OCI-M2 (cell line): ENCODE results near the gene RRM2.
"Not testable (repeated sequence)": the region's sequence is repeated elsewhere in the genome, so short reads cannot be mapped to it uniquely, and the experiment has no call there.

Experiments
- DNase-seq: peaks from one replicate; lab custom pipeline; 2025; ENCODE audit not compliant: unreplicated experiment; lab: John Stamatoyannopoulos, UW

The RRM2 gene

GRCh38 chr2:10132043-10132575 lies 9.6 kb downstream of the RRM2 start:
- no peak for DNase-seq

- DNase-seq, result no peak
Observed at GRCh38 chr2:10132596-10132995, 10.1 kb downstream of the RRM2 start.

GRCh38 chr2:10132996-10133647 lies 10.6 kb downstream of the RRM2 start:
- DNase-seq, result no peak

GRCh38 chr2:10135296-10136089 lies 13.0 kb downstream of the RRM2 start:
- no peak for DNase-seq

- DNase-seq, result no peak
Observed at GRCh38 chr2:10136101-10136934, 13.8 kb downstream of the RRM2 start.

GRCh38 chr2:10137053-10137843 lies 14.7 kb downstream of the RRM2 start:
- no peak for DNase-seq

- no peak for DNase-seq
Observed at GRCh38 chr2:10139536-10139935, 17.0 kb downstream of the RRM2 start.

GRCh38 chr2:10140841-10141610 lies 18.5 kb downstream of the RRM2 start:
- DNase-seq, result no peak

- DNase-seq, result no peak
Observed at GRCh38 chr2:10141736-10142639, 19.4 kb downstream of the RRM2 start.

GRCh38 chr2:10142640-10142965 lies 20.1 kb downstream of the RRM2 start:
- DNase-seq, result no peak

- DNase-seq, result no peak
Observed at GRCh38 chr2:10144771-10145518, 22.4 kb downstream of the RRM2 start.

GRCh38 chr2:10145519-10146357 lies 23.2 kb downstream of the RRM2 start:
- no peak for DNase-seq

- DNase-seq, result no peak
Observed at GRCh38 chr2:10146366-10147005, 23.9 kb downstream of the RRM2 start.

- DNase-seq, result not testable (repeated sequence)
Observed at GRCh38 chr2:10147050-10147660, 24.6 kb downstream of the RRM2 start.

- no peak for DNase-seq
Observed at GRCh38 chr2:10148268-10148667, 25.7 kb downstream of the RRM2 start.

GRCh38 chr2:10149635-10150034 lies 27.1 kb downstream of the RRM2 start:
- no peak for DNase-seq

GRCh38 chr2:10150436-10150835 lies 27.9 kb downstream of the RRM2 start:
- DNase-seq, result no peak
